Endothelial cell of umbilical vein (primary cell): ENCODE results near the gene C11orf71. TPM values are rescaled to one million over a fixed set of nuclear protein-coding genes. Genes with fewer than 3 reads are reported as not detected.

ENCODE experiments used
- BruUV-seq: library from RNA; stranded (reverse); fragments of 400-500 nt; replicated peaks from 2 replicates; lab custom pipeline; 2021; lab: Mats Ljungman, UMichigan
- CTCF ChIA-PET: fragments of 300-600, 350-600 bp; sonication (Branson Sonifier 250); formaldehyde crosslinking; loops from one replicate; lab custom pipeline; 2021; ENCODE audit warnings: antibody characterized with exemption, inconsistent platforms; lab: Charles Lee
- POLR2A ChIA-PET: fragments of 300-600, 350-600 bp; sonication (Branson Sonifier 250); formaldehyde crosslinking; loops from one replicate; lab custom pipeline; 2021; ENCODE audit warnings: antibody characterized with exemption, inconsistent platforms; lab: Charles Lee
- DNase-seq: peaks from one replicate; pipeline ENCODE4 v3.0.0-alpha.2; 2011; ENCODE audit warnings: low read depth, low spot score
- FAIRE-seq: peaks from 2 replicates; lab custom pipeline; 2011; peaks lifted over from hg19 to GRCh38; lab: Jason Lieb, UNC
- H2AFZ ChIP-seq: 2 replicates; pipeline ENCODE4 v1.6.0; 2012; ENCODE audit warnings: low read depth, low read length, control low read depth, inconsistent platforms
- H3K27ac ChIP-seq: 2 replicates; pipeline ENCODE4 v1.5.1; 2011; ENCODE audit warnings: low read depth, mild to moderate bottlenecking, control low read depth, low read length, moderate library complexity; ENCODE audit not compliant: insufficient read depth
- H3K27me3 ChIP-seq, 2 experiments: 2 replicates each; pipeline versions ENCODE4 v1.6.0 to v1.6.1; 2011; ENCODE audit warnings: low read length in 2 of 2, mixed read lengths in 1 of 2; ENCODE audit not compliant: control insufficient read depth in 2 of 2, insufficient read depth in 2 of 2
- H3K36me3 ChIP-seq, 2 experiments: 2 replicates in 1 of 2; 3 replicates in 1 of 2; pipeline ENCODE4 v1.5.1; 2011; ENCODE audit warnings: low read length in 2 of 2, mild to moderate bottlenecking in 1 of 2, moderate library complexity in 1 of 2; ENCODE audit not compliant: control insufficient read depth in 2 of 2, insufficient read depth in 2 of 2; ENCODE audit errors: extremely low read depth in 1 of 2
- H3K4me1 ChIP-seq: 3 replicates; pipeline ENCODE4 v1.5.1; 2011; ENCODE audit warnings: mild to moderate bottlenecking, low read length; ENCODE audit not compliant: control insufficient read depth, insufficient read depth; ENCODE audit errors: extremely low read depth
- H3K4me2 ChIP-seq: 2 replicates; pipeline ENCODE4 v1.6.1; 2011; ENCODE audit warnings: low read length, control low read depth, mixed read lengths; ENCODE audit not compliant: insufficient read depth
- H3K4me3 ChIP-seq, 3 experiments: fragments of 200-600 bp in 1 of 3; sonication (generic), shearing (Covaris generic) in 1 of 3; replicated peaks in 1 of 3; 2 replicates each; pipeline ENCODE4 v1.5.1; 2011 to 2016; ENCODE audit warnings: control low read depth in 3 of 3, low read length in 3 of 3, mild to moderate bottlenecking in 2 of 3, inconsistent platforms in 1 of 3, low read depth in 1 of 3, moderate library complexity in 1 of 3; ENCODE audit not compliant: insufficient read depth in 1 of 3
- H3K79me2 ChIP-seq: 2 replicates; pipeline ENCODE4 v1.6.0; 2012; ENCODE audit warnings: low read length, inconsistent platforms; ENCODE audit not compliant: control insufficient read depth, insufficient read depth
- H3K9ac ChIP-seq: replicated peaks from 2 replicates; pipeline ENCODE3; 2011; ENCODE audit warnings: low read length, control low read depth; ENCODE audit not compliant: insufficient read depth; ENCODE audit errors: extremely low read depth
- H3K9me1 ChIP-seq: replicated peaks from 3 replicates; pipeline ENCODE4 v1.6.0; 2011; ENCODE audit warnings: mild to moderate bottlenecking, low read length; ENCODE audit not compliant: control insufficient read depth, insufficient read depth; ENCODE audit errors: extremely low read depth
- H3K9me3 ChIP-seq: replicated peaks from 2 replicates; pipeline ENCODE4 v1.5.1; 2012; ENCODE audit warnings: low read length, inconsistent platforms; ENCODE audit not compliant: control insufficient read depth, insufficient read depth
- H4K20me1 ChIP-seq: replicated peaks from 2 replicates; pipeline ENCODE3; 2011; ENCODE audit warnings: mild to moderate bottlenecking, low read length; ENCODE audit not compliant: control insufficient read depth, insufficient read depth; ENCODE audit errors: extremely low read depth
- CTCF ChIP-seq, 2 donors: IDR thresholded peaks; 1 replicate in 1 of 2; 2 replicates in 1 of 2; pipeline ENCODE4 v1.5.1; 2011; ENCODE audit warnings: low read length in 2 of 2, mild to moderate bottlenecking in 2 of 2, moderate library complexity in 2 of 2, control low read depth in 1 of 2, inconsistent platforms in 1 of 2, low read depth in 1 of 2; ENCODE audit not compliant: insufficient read depth in 1 of 2; ENCODE audit errors: extremely low read depth in 1 of 2
- EZH2 ChIP-seq: IDR thresholded peaks from 2 replicates; pipeline ENCODE4 v1.6.1; 2012; ENCODE audit warnings: borderline replicate concordance, low read depth, mild to moderate bottlenecking, moderate library complexity, low read length, inconsistent platforms; ENCODE audit not compliant: severe bottlenecking
- FOS ChIP-seq: IDR thresholded peaks from 2 replicates; pipeline ENCODE4 v1.6.1; 2011; ENCODE audit warnings: mild to moderate bottlenecking, low read length, moderate library complexity, borderline replicate concordance; ENCODE audit not compliant: insufficient read depth
- GATA2 ChIP-seq: IDR thresholded peaks from 2 replicates; pipeline ENCODE4 v1.7.0; 2011; ENCODE audit warnings: low read depth, mild to moderate bottlenecking, moderate library complexity, mixed read lengths, low read length; ENCODE audit not compliant: insufficient read length, insufficient read depth
- JUN ChIP-seq: IDR thresholded peaks from 2 replicates; pipeline ENCODE4 v1.6.1; 2011; ENCODE audit warnings: borderline replicate concordance, low read depth; ENCODE audit not compliant: insufficient read length, insufficient read depth
- MAX ChIP-seq: IDR thresholded peaks from 2 replicates; pipeline ENCODE4 v1.6.1; 2011; ENCODE audit not compliant: insufficient read depth, insufficient read length
- MYC ChIP-seq: IDR thresholded peaks from one replicate; pipeline ENCODE4 v1.6.1; 2011; ENCODE audit warnings: mild to moderate bottlenecking, low read depth, low read length
- POLR2A ChIP-seq: IDR thresholded peaks from 2 replicates; pipeline ENCODE4 v1.6.1; 2012; ENCODE audit warnings: low read depth, mild to moderate bottlenecking, control low read depth, low read length
- POLR2AphosphoS5 ChIP-seq: IDR thresholded peaks from 2 replicates; pipeline ENCODE4 v1.6.1; 2012; ENCODE audit warnings: low read depth, mild to moderate bottlenecking, control low read depth, low read length, moderate library complexity; ENCODE audit not compliant: insufficient read depth
- dilution Hi-C: fragments of 300-500 bp; cut with MboI; formaldehyde crosslinking; loops from one replicate; pipeline ENCODE4 v1.15.0; 2019; ENCODE audit warnings: low sequenced_read_pairs; ENCODE audit not compliant: extremely low pct_ligation_motif_present
- intact Hi-C: fragments of 100-400 bp; cut with micrococcal nuclease; formaldehyde crosslinking; loops from one replicate; pipeline ENCODE4 v1.10.0; 2022
- polyA plus RNA-seq, 4 experiments: library from polyadenylated mRNA; depleted of rRNA in 3 of 4; stranded (reverse) in 3 of 4; unstranded in 1 of 4; fragments of >200 nt; gene quantifications; 2 replicates each; pipeline versions ENCODE4 v1.2.1 to v1.2.3, GENCODE V29; 2011 to 2012; ENCODE audit warnings: missing spikeins in 1 of 4
- total RNA-seq: library from RNA; stranded (reverse); gene quantifications from 2 replicates; pipeline ENCODE4 v1.2.3, GENCODE V29; 2021

Gene C11orf71
- total and polyA plus RNA-seq, 2 donors (not counting 3 experiments of a cell fraction or from before 2014, with no cell fraction given), result 4.0 to 6.9 TPM

- POLR2A ChIA-PET, result no interaction called here
- no peak for FAIRE-seq
Observed at GRCh38 chr11:114362326-114362725, 38.0 kb downstream of the C11orf71 start.

More at GRCh38 chr11:114362326-114362725, 38.0 kb downstream of the C11orf71 start:
- Histone ChIP-seq H3K27ac (no peak overlapping the region), H3K4me3 (no peak overlapping the region), H3K4me2 (no peak overlapping the region), H4K20me1 (no peaks in the 10 kb centered on the region), H3K36me3 (no peaks in the 10 kb centered on the region), H2AFZ (no peak overlapping the region), H3K9me3 (no peaks in the 10 kb centered on the region), H3K9me1 (no peaks in the 10 kb centered on the region), H3K27me3 (no peaks in the 10 kb centered on the region), H3K79me2 (no peaks in the 10 kb centered on the region), H3K4me1 (peaks cover 16% of the 10 kb centered on the region), H3K9ac (no peak overlapping the region)
- dilution Hi-C loops, result no loop called here
- TF ChIP-seq MAX (no peak), POLR2A (no peak), FOS (no peak), JUN (no peak), CTCF (IDR thresholded peaks at IDR 0.05; ENCODE audit: extremely low read depth in 1 of 2, insufficient read depth in 1 of 2, low read depth in 1 of 2, low read length in 2 of 2) (no peak), GATA2 (no peak), EZH2 (no peak), MYC (no peak), POLR2AphosphoS5 (no peak)
- BruUV-seq, result no TSS peak
- DNase-seq, result no peak
- intact Hi-C loops, result no loop called here
- CTCF ChIA-PET, result interaction anchor here (0.6 kb wide), 3 partner anchors 8 to 17 kb away, joined by 3 read pairs; no protein-coding TSS in a partner anchor
